MCF 10A (cell line): Measurements from ENCODE around the gene NEK9. TPM values are rescaled to one million over a fixed set of nuclear protein-coding genes. Genes with fewer than 3 reads are reported as not detected.

Experiments
- BruUV-seq: library from RNA; stranded (reverse); fragments of 400-500 nt; replicated peaks from 2 replicates; lab custom pipeline; 2021; lab: Mats Ljungman, UMichigan
- CTCF ChIA-PET: fragments of 300-600 bp; sonication (Branson Sonifier 250); formaldehyde crosslinking; extraction: SDS; loops from one replicate; lab custom pipeline; 2021; ENCODE audit warnings: antibody characterized with exemption, inconsistent platforms; lab: Yijun Ruan, JAX
- POLR2A ChIA-PET: fragments of 300-600, 350-650 bp; sonication (Branson Sonifier 250); formaldehyde crosslinking; extraction: SDS; loops from one replicate; lab custom pipeline; 2020; ENCODE audit warnings: antibody characterized with exemption, inconsistent platforms; lab: Yijun Ruan, JAX
- DNase-seq: peaks from one replicate; pipeline ENCODE4 v3.0.0-alpha.2; 2018; ENCODE audit not compliant: unreplicated experiment
- H3K27ac Mint-ChIP-seq: one replicate; pipeline ENCODE4 v1.8.0; 2022; ENCODE audit warnings: mild to moderate bottlenecking, low read depth, mixed read lengths; ENCODE audit not compliant: unreplicated experiment
- H3K27me3 Mint-ChIP-seq: one replicate; pipeline ENCODE4 v1.8.0; 2022; ENCODE audit warnings: mixed read lengths; ENCODE audit not compliant: insufficient read depth, unreplicated experiment
- H3K36me3 Mint-ChIP-seq: one replicate; pipeline ENCODE4 v1.8.0; 2022; ENCODE audit warnings: mild to moderate bottlenecking, moderate library complexity, mixed read lengths; ENCODE audit not compliant: insufficient read depth, unreplicated experiment
- H3K4me1 Mint-ChIP-seq: one replicate; pipeline ENCODE4 v1.8.0; 2022; ENCODE audit warnings: mixed read lengths; ENCODE audit not compliant: insufficient read depth, unreplicated experiment
- H3K4me3 Mint-ChIP-seq: one replicate; pipeline ENCODE4 v1.8.0; 2022; ENCODE audit warnings: mild to moderate bottlenecking, moderate library complexity, mixed read lengths; ENCODE audit not compliant: unreplicated experiment
- H3K9me3 Mint-ChIP-seq: one replicate; pipeline ENCODE4 v1.8.0; 2022; ENCODE audit warnings: mixed read lengths; ENCODE audit not compliant: unreplicated experiment
- CTCF ChIP-seq: fragments of 200-600 bp; IDR thresholded peaks from one replicate; pipeline ENCODE4 v1.8.0; 2022; ENCODE audit warnings: antibody characterized with exemption, mild to moderate bottlenecking; ENCODE audit not compliant: unreplicated experiment
- intact Hi-C: fragments of 100-400 bp; cut with micrococcal nuclease; formaldehyde crosslinking; loops from 2 replicates; pipeline ENCODE4 v1.14.1; 2022
- total RNA-seq: library from RNA; stranded (reverse); gene quantifications from 2 replicates; pipeline ENCODE4 v1.2.3, GENCODE V29; 2022

NEK9 gene
- total RNA-seq, 1 experiment from 2014 or later = 112 TPM

GRCh38 chr14:75044752-75045151 lies 82.1 kb downstream of the NEK9 start:
- no peak for TF ChIP-seq CTCF
- POLR2A ChIA-PET = interaction anchor here (0.8 to 2.0 kb wide), 5 partner anchors 9 to 42 kb away, joined by 3 to 7 read pairs (median 5); partner anchors contain the start of genes ACYP1, EIF2B2 and ZC2HC1C
- BruUV-seq = no TSS peak
- peak overlapping the region; percentile 59 for H3K27ac Mint-ChIP-seq
- H3K9me3 Mint-ChIP-seq = no peaks in the 10 kb centered on the region
- H3K27me3 Mint-ChIP-seq = no peaks in the 10 kb centered on the region
- intact Hi-C loops = no loop called here
- H3K36me3 Mint-ChIP-seq = peaks cover 47% of the 10 kb centered on the region
- H3K4me3 Mint-ChIP-seq = no peak overlapping the region
- no peak for DNase-seq
- CTCF ChIA-PET = interaction anchor here (1.1 to 1.5 kb wide), 3 partner anchors 99 to 184 kb away, joined by 4 to 7 read pairs (median 4); no protein-coding TSS in a partner anchor
- peaks cover 22% of the 10 kb centered on the region for H3K4me1 Mint-ChIP-seq

DNA sequence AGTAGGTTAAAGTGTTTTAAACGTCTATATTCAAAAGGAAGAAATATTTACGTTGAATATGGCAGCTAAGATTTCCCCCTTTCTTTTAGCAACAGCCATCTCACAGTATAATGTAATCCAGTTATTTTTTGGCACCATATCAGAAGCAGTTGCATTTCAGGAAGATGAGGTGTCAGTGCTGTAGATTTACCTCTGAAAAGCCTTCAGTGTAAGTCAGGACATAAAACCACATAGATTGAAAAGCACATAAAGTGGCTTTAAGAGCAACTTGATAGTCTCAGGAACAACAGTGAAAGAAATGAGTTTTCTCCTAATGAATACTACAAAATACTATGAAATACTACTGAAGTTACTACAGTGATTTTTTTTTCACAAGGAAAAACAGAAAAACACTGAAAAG lies 82.5 kb downstream of the NEK9 start:
- Mint-ChIP-seq H3K9me3 (no peaks in the 10 kb centered on the region), H3K4me3 (no peak overlapping the region), H3K27ac (peak overlapping the region; percentile 59), H3K27me3 (no peaks in the 10 kb centered on the region), H3K4me1 (peaks cover 18% of the 10 kb centered on the region), H3K36me3 (peaks cover 44% of the 10 kb centered on the region)
- ChIA-PET CTCF (interaction anchor here (1.1 to 1.5 kb wide), 2 partner anchors 99 to 184 kb away, joined by 4 to 7 read pairs; no protein-coding TSS in a partner anchor), POLR2A (interaction anchor here (0.8 to 2.0 kb wide), 4 partner anchors 8 to 41 kb away, joined by 3 to 7 read pairs (median 4); partner anchors contain the start of genes EIF2B2 and ZC2HC1C)
- no peak for TF ChIP-seq CTCF
- peak; percentile 60 for DNase-seq
- BruUV-seq = no TSS peak
- intact Hi-C loops = no loop called here

- Mint-ChIP-seq H3K9me3 (no peaks in the 10 kb centered on the region), H3K4me1 (peaks cover 15% of the 10 kb centered on the region), H3K27me3 (no peaks in the 10 kb centered on the region), H3K36me3 (peaks cover 62% of the 10 kb centered on the region), H3K4me3 (no peak overlapping the region), H3K27ac (no peak overlapping the region)
- DNase-seq = no peak
- no peak for TF ChIP-seq CTCF
- intact Hi-C loops = no loop called here
- no TSS peak for BruUV-seq
- POLR2A ChIA-PET = no interaction called here
- CTCF ChIA-PET = no interaction called here
These were observed 84.8 kb downstream of the NEK9 start for GRCh38 chr14:75042035-75042434.

GRCh38 chr14:75041613-75042012 lies 85.2 kb downstream of the NEK9 start:
- Mint-ChIP-seq H3K4me3 (no peak overlapping the region), H3K36me3 (peaks cover 67% of the 10 kb centered on the region), H3K27me3 (no peaks in the 10 kb centered on the region), H3K4me1 (peaks cover 15% of the 10 kb centered on the region), H3K9me3 (no peaks in the 10 kb centered on the region), H3K27ac (no peak overlapping the region)
- no peak for DNase-seq
- ChIA-PET POLR2A (no interaction called here), CTCF (no interaction called here)
- no peak for TF ChIP-seq CTCF
- intact Hi-C loops = no loop called here
- no TSS peak for BruUV-seq
